ENCODE results near the gene BBS9. TPM values are rescaled to one million over a fixed set of nuclear protein-coding genes. Genes with fewer than 3 reads are reported as not detected.
A peak's percentile ranks its signal among the peaks of the same experiment; 100 is the strongest.

BBS9 gene
- total RNA-seq, 2 donors from 2014 or later = 14.2 to 23.6 TPM

- H3K9me3 ChIP-seq = no peaks in the 10 kb centered on the region
- intact Hi-C loops (cut with DNase I) = no loop called here
- TF ChIP-seq CTCF (IDR thresholded peaks at IDR 0.05) (no peak), POLR2A (IDR thresholded peaks at IDR 0.05) (no peak)
- no peaks in the 10 kb centered on the region for H3K4me1 ChIP-seq
- ATAC-seq (no peak), DNase-seq (no peak)
- H3K27ac ChIP-seq = no peak overlapping the region
- H3K4me3 ChIP-seq = no peak overlapping the region
- H3K27me3 ChIP-seq = no peaks in the 10 kb centered on the region
- no peaks in the 10 kb centered on the region for H3K36me3 ChIP-seq (replicated peaks in 1 of 2; ENCODE audit: insufficient read depth in 1 of 2, low read depth in 2 of 2)
Measured at GRCh38 chr7:33428415-33428814, 299.1 kb downstream of the BBS9 start.

GRCh38 chr7:33431543-33431942, 302.2 kb downstream of the BBS9 start:
- H3K9me3 ChIP-seq = no peaks in the 10 kb centered on the region
- WGBS, 2 donors = 82 to 90% methylated on average over 2 of the region's 2 CpGs
- no peaks in the 10 kb centered on the region for H3K36me3 ChIP-seq (replicated peaks in 1 of 2; ENCODE audit: insufficient read depth in 1 of 2, low read depth in 2 of 2)
- no peak for ATAC-seq
- no peaks in the 10 kb centered on the region for H3K4me1 ChIP-seq
- intact Hi-C loops (cut with DNase I) = no loop called here
- H3K27me3 ChIP-seq = no peaks in the 10 kb centered on the region
- TF ChIP-seq POLR2A (IDR thresholded peaks at IDR 0.05) = no peak
- TF ChIP-seq CTCF (IDR thresholded peaks at IDR 0.05) = no peak
- DNase-seq = no peak
- no peak overlapping the region for H3K27ac ChIP-seq
- no peak overlapping the region for H3K4me3 ChIP-seq

- intact Hi-C loops (cut with DNase I) = no loop called here
- no peak for TF ChIP-seq CTCF (IDR thresholded peaks at IDR 0.05)
- no peak for TF ChIP-seq POLR2A (IDR thresholded peaks at IDR 0.05)
- no peak for ATAC-seq
- Histone ChIP-seq H3K9me3 (no peaks in the 10 kb centered on the region), H3K36me3 (replicated peaks in 1 of 2; ENCODE audit: insufficient read depth in 1 of 2, low read depth in 2 of 2) (no peaks in the 10 kb centered on the region), H3K4me3 (no peak overlapping the region), H3K27me3 (no peaks in the 10 kb centered on the region), H3K27ac (no peak overlapping the region), H3K4me1 (no peaks in the 10 kb centered on the region)
- 85% methylated on average over 1 of the region's 1 CpG for WGBS, 2 donors
- DNase-seq = no peak
Measured at GRCh38 chr7:33432821-33433220, 303.5 kb downstream of the BBS9 start.

- intact Hi-C loops (cut with DNase I) = no loop called here
- TF ChIP-seq POLR2A (IDR thresholded peaks at IDR 0.05) (no peak), CTCF (IDR thresholded peaks at IDR 0.05) (no peak)
- ATAC-seq = no peak
- no peaks in the 10 kb centered on the region for H3K36me3 ChIP-seq (replicated peaks in 1 of 2; ENCODE audit: insufficient read depth in 1 of 2, low read depth in 2 of 2)
- no peak for DNase-seq
- H3K4me1 ChIP-seq = no peaks in the 10 kb centered on the region
- no peak overlapping the region for H3K4me3 ChIP-seq
- H3K27me3 ChIP-seq = no peaks in the 10 kb centered on the region
- WGBS, 2 donors = 94 to 95% methylated on average over 2 of the region's 2 CpGs
- H3K9me3 ChIP-seq = no peaks in the 10 kb centered on the region
- H3K27ac ChIP-seq = no peak overlapping the region
Measured at GRCh38 chr7:33433357-33433756, 304.0 kb downstream of the BBS9 start.

- no peaks in the 10 kb centered on the region for H3K9me3 ChIP-seq
- ATAC-seq (no peak), DNase-seq (peak in 2 of 4 donors; percentile 17 to 31)
- WGBS, 2 donors = 72 to 74% methylated on average over 4 of the region's 4 CpGs
- intact Hi-C loops (cut with DNase I) = no loop called here
- TF ChIP-seq POLR2A (IDR thresholded peaks at IDR 0.05) = no peak
- no peak for TF ChIP-seq CTCF (IDR thresholded peaks at IDR 0.05)
- H3K4me1 ChIP-seq = no peaks in the 10 kb centered on the region
- H3K27me3 ChIP-seq = no peaks in the 10 kb centered on the region
- no peak overlapping the region for H3K27ac ChIP-seq
- no peak overlapping the region for H3K4me3 ChIP-seq
- no peaks in the 10 kb centered on the region for H3K36me3 ChIP-seq (replicated peaks in 1 of 2; ENCODE audit: insufficient read depth in 1 of 2, low read depth in 2 of 2)
Measured at GRCh38 chr7:33444511-33444910, 315.1 kb downstream of the BBS9 start.
